RKO (cell line): ENCODE data around the gene TARBP1.
"Not testable (repeated sequence)": the region's sequence is repeated elsewhere in the genome, so short reads cannot be mapped to it uniquely, and the experiment has no call there.

Source experiments
- DNase-seq: peaks from one replicate; pipeline ENCODE4 v3.0.0-alpha.2; 2016; ENCODE audit warnings: low spot score

Gene TARBP1

GRCh38 chr1:234395297-234395696, 83.7 kb downstream of the TARBP1 start:
- no peak for DNase-seq

DNA sequence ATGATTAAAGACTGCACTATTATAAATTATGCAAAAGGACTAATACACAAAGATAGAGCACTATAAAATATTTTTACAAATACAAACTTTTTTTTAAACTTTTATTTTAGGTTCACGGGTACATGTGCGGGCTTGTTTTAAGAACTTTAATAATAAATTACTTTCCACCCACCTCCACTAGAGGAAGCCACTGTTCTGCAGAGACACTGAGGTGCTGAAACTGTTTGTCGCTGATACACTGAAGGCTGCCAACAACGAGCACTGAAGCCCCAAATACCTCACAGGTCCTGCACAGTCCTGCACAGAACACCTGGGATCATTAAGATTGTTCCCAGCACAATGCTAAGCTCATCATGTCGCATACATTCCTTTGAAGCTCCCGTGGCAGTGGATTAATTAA, 85.8 kb downstream of the TARBP1 start:
- DNase-seq: no peak

- DNase-seq: no peak
Observed at GRCh38 chr1:234388094-234388493, 90.9 kb downstream of the TARBP1 start.

- no peak for DNase-seq
Observed at GRCh38 chr1:234386122-234386521, 92.9 kb downstream of the TARBP1 start.

GRCh38 chr1:234381699-234382555, 97.1 kb downstream of the TARBP1 start:
- DNase-seq: no peak

DNA sequence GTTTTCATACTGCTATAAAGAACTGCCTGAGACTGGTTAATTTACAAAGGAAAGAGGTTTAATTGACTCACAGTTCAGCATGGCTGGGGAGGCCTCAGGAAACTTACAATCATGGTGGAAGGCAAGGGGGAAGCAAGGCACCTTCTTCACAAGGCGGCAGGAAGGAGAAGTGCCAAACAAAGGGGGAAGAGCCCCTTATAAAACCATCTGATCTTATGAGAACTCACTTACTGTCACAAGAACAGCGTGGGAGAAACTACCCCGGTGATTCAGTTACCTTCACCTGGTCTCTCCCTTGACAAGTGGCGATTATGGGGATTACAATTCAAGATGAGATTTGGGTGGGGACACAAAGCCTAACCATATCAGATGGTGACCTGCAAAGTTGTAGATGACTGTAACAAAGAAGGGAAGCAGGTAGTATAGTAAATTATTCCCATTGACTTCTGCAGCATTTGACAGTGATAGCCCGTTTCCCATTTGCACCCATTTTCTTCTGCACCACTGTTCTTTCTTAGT, 99.3 kb downstream of the TARBP1 start:
- DNase-seq: not testable (repeated sequence)

GRCh38 chr1:234375672-234376071, 103.3 kb downstream of the TARBP1 start:
- no peak for DNase-seq

GRCh38 chr1:234373959-234374254, 105.1 kb downstream of the TARBP1 start:
- no peak for DNase-seq

DNA sequence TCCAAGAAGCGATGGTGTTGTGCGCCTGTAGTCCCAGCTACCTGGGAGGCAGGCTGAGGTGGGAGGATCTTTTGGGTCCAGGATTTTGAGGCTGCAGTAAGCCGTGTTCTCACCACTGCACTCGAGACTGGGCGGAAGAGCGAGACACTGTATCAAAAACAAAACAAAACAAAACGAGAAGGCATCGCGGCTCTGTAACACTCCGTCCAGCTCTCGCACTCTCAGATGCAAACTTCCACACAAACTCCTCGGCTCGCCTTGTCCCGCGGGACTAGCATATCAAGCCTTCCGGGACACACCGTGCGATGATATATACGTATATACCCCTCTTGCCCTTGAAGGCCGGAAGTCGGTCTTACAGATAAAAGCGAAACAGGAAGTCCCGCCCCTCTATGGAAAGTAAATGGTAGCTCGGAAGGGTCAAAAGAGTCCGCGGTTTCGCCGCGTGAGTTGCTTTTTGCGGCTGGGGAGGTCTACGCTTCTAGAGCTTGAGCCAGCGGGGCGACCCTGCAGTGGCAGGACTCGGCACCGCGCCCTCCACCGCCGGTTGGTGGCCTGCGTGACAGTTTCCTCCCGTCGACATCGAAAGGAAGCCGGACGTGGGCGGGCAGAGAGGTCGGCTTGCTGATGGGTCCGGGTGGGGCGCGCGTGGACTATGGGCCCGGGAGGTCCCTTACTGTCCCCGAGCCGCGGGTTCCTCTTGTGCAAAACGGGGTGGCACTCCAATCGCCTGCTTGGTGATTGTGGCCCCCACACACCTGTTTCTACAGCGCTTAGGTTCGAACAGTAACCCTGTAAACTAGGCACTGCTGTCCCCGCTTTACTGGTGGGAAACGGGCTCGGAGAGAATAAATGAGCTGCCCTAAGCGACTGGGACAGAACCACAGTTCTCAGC, 105.7 kb downstream of the TARBP1 start, which contains the start of gene COA6:
COA6 (plus strand) TSS at position 393 of the 895 bp plus-strand sequence; CDS start at position 404, 11 bp downstream.
- DNase-seq: peak; percentile 95

GRCh38 chr1:234372011-234372757, 106.8 kb downstream of the TARBP1 start:
- DNase-seq: peak; percentile 37

GRCh38 chr1:234371414-234371813, 107.6 kb downstream of the TARBP1 start:
- no peak for DNase-seq

DNA sequence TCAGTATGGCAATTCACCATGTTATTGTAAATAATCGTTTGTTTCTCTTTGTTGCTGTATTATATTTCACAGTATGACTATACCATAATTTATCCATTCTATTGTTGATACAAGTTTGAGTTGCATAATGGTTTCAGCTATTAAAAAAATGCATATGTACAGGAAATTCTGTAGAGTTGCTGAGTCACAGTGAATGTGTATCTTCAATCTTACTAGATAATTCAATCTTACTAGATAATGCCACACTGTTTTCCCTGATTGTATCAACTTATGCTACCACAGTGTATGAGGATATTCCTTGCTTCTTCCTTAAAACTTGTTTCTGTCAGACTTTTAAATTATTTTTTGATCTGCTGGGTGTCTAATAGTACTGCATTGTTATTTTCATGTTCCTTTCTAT, 109.2 kb downstream of the TARBP1 start:
- no peak for DNase-seq

- no peak for DNase-seq
Observed at GRCh38 chr1:234369033-234369430, 109.9 kb downstream of the TARBP1 start.

- DNase-seq: no peak
Observed at GRCh38 chr1:234368320-234369032, 110.5 kb downstream of the TARBP1 start.

- no peak for DNase-seq
Observed at GRCh38 chr1:234362558-234362957, 116.4 kb downstream of the TARBP1 start.

DNA sequence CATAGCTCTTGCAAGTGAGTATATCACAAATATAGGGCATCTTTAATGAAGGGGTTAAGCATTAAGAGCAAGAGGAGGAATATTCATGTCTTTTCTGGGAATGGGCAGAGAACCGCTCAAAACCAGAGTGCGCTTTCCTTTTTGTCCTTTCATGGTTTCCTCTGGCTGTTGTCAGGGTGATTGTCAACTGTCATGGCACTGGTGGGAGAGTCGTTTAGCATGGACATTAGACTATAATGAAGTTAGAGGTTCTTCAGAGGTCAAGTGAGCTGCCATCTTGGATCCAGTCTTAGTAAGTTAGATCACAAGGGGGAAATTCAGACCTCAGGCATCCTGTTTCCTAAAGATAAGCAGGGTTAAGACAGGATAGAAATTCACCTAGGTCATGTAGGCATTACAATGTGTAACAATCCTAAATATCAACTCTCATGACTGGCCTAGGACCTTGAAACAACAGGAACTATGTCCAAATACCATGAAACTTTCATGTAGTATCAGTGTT, 117.8 kb downstream of the TARBP1 start:
- no peak for DNase-seq

GRCh38 chr1:234357831-234358230, 121.1 kb downstream of the TARBP1 start:
- no peak for DNase-seq

- peak; percentile 70 for DNase-seq
Observed at GRCh38 chr1:234356615-234357269, 122.2 kb downstream of the TARBP1 start.

- no peak for DNase-seq
Observed at GRCh38 chr1:234355782-234356510, 123.0 kb downstream of the TARBP1 start.

GRCh38 chr1:234348964-234349363, 130.0 kb downstream of the TARBP1 start:
- no peak for DNase-seq
